IMR-90 (cell line): ENCODE measurements around the gene S100A5. TPM values are rescaled to one million over a fixed set of nuclear protein-coding genes. Genes with fewer than 3 reads are reported as not detected.

Experiments used
- ATAC-seq: fragments of 200-7000 bp; cut with Tn5 transposase; 2 replicates; pipeline ENCODE4 v1.9.1; 2020; ENCODE audit warnings: low read depth, mild to moderate bottlenecking, moderate library complexity
- BruUV-seq: library from RNA; stranded (reverse); fragments of 400-500 nt; replicated peaks from 2 replicates; lab custom pipeline; 2021; lab: Mats Ljungman, UMichigan
- CTCF ChIA-PET: fragments of 300-600 bp; formaldehyde crosslinking; extraction: SDS; loops from one replicate; lab custom pipeline; 2021; ENCODE audit warnings: antibody characterized with exemption; lab: Yijun Ruan, JAX
- POLR2A ChIA-PET: fragments of 300-600 bp; sonication (Branson Sonifier 250); formaldehyde crosslinking; loops from one replicate; lab custom pipeline; 2022; ENCODE audit warnings: antibody characterized with exemption; ENCODE audit not compliant: unreplicated experiment; lab: Charles Lee
- DNase-seq: peaks from one replicate; pipeline ENCODE4 v3.0.0; 2013
- H2AFZ ChIP-seq: replicated peaks from 2 replicates; pipeline ENCODE3; 2013; ENCODE audit warnings: low read length, mild to moderate bottlenecking; ENCODE audit not compliant: poor library complexity
- H2AK5ac ChIP-seq: 2 replicates; pipeline ENCODE4 v1.6.1; 2013; ENCODE audit warnings: low read depth, low read length, inconsistent platforms
- H2AK9ac ChIP-seq: replicated peaks from 2 replicates; pipeline ENCODE3; 2013; ENCODE audit warnings: mild to moderate bottlenecking, low read depth, low read length, moderate library complexity; ENCODE audit not compliant: poor library complexity
- H2BK120ac ChIP-seq: 2 replicates; pipeline ENCODE4 v1.6.1; 2013; ENCODE audit warnings: low read depth, low read length, inconsistent platforms
- H2BK15ac ChIP-seq: 3 replicates; pipeline ENCODE4 v1.6.1; 2013; ENCODE audit warnings: low read depth, low read length, inconsistent platforms
- H2BK20ac ChIP-seq: 2 replicates; pipeline ENCODE4 v1.6.1; 2013; ENCODE audit warnings: low read depth, mild to moderate bottlenecking, inconsistent platforms, low read length, moderate library complexity
- H2BK5ac ChIP-seq: 2 replicates; pipeline ENCODE4 v1.6.1; 2013; ENCODE audit warnings: mild to moderate bottlenecking, low read depth, low read length, inconsistent platforms; ENCODE audit not compliant: poor library complexity, severe bottlenecking
- H3K14ac ChIP-seq: replicated peaks from 2 replicates; pipeline ENCODE4 v1.6.1; 2013; ENCODE audit warnings: low read depth, low read length, inconsistent platforms
- H3K18ac ChIP-seq: 2 replicates; pipeline ENCODE4 v1.6.1; 2013; ENCODE audit warnings: low read depth, low read length, control low read depth
- H3K23ac ChIP-seq: 2 replicates; pipeline ENCODE4 v1.6.1; 2013; ENCODE audit warnings: low read depth, low read length, inconsistent platforms
- H3K27ac ChIP-seq: 2 replicates; pipeline ENCODE4 v1.5.1; 2013; ENCODE audit warnings: mild to moderate bottlenecking, control low read depth, low read length; ENCODE audit not compliant: insufficient read depth
- H3K27me3 ChIP-seq: 2 replicates; pipeline ENCODE4 v1.6.1; 2013; ENCODE audit warnings: low read length; ENCODE audit not compliant: control insufficient read depth, insufficient read depth
- H3K36me3 ChIP-seq: 2 replicates; pipeline ENCODE4 v1.6.1; 2013; ENCODE audit warnings: low read length, mixed read lengths; ENCODE audit not compliant: control insufficient read depth, insufficient read depth
- H3K4ac ChIP-seq: 2 replicates; pipeline ENCODE4 v1.6.1; 2013; ENCODE audit warnings: low read depth, low read length, inconsistent platforms
- H3K4me1 ChIP-seq: 2 replicates; pipeline ENCODE4 v1.6.1; 2013; ENCODE audit warnings: low read length, mixed read lengths; ENCODE audit not compliant: control insufficient read depth, insufficient read depth
- H3K4me2 ChIP-seq: 2 replicates; pipeline ENCODE4 v1.6.1; 2013; ENCODE audit warnings: low read depth, mild to moderate bottlenecking, control low read depth, low read length, moderate library complexity
- H3K4me3 ChIP-seq: 2 replicates; pipeline ENCODE4 v1.5.1; 2013; ENCODE audit warnings: low read depth, mild to moderate bottlenecking, control low read depth, low read length, moderate library complexity; ENCODE audit not compliant: insufficient read depth
- H3K56ac ChIP-seq: 2 replicates; pipeline ENCODE4 v1.6.1; 2013; ENCODE audit warnings: low read length, inconsistent platforms; ENCODE audit not compliant: insufficient read depth; ENCODE audit errors: extremely low read depth
- H3K79me1 ChIP-seq, 2 experiments: 2 replicates each; pipeline ENCODE4 v1.6.1; 2013; ENCODE audit warnings: low read length in 2 of 2, inconsistent platforms in 1 of 2, low read depth in 1 of 2
- H3K9ac ChIP-seq: 2 replicates; pipeline ENCODE4 v1.6.1; 2013; ENCODE audit warnings: low read depth, low read length, control low read depth
- H3K9me1 ChIP-seq: 2 replicates; pipeline ENCODE4 v1.6.1; 2013; ENCODE audit warnings: low read length, inconsistent platforms; ENCODE audit not compliant: insufficient read depth
- H3K9me3 ChIP-seq: 2 replicates; pipeline ENCODE4 v1.6.1; 2013; ENCODE audit warnings: low read length; ENCODE audit not compliant: control insufficient read depth, insufficient read depth
- H4K20me1 ChIP-seq: 2 replicates; pipeline ENCODE4 v1.6.1; 2013; ENCODE audit warnings: low read length, inconsistent platforms; ENCODE audit not compliant: insufficient read depth
- H4K5ac ChIP-seq: 2 replicates; pipeline ENCODE4 v1.6.1; 2013; ENCODE audit warnings: mild to moderate bottlenecking, low read depth, low read length, control low read depth
- H4K8ac ChIP-seq, 2 experiments: 2 replicates each; pipeline ENCODE4 v1.6.1; 2013; ENCODE audit warnings: low read depth in 2 of 2, low read length in 2 of 2, control low read depth in 1 of 2, inconsistent platforms in 1 of 2
- H4K91ac ChIP-seq: 2 replicates; pipeline ENCODE4 v1.6.1; 2013; ENCODE audit warnings: low read depth, low read length, inconsistent platforms; ENCODE audit not compliant: insufficient read depth
- RAD21 ChIP-seq: IDR thresholded peaks from 2 replicates; pipeline ENCODE4 v1.6.1; 2012; ENCODE audit warnings: low read length, improper control_type of control experiment
- SMC3 ChIP-seq: fragments of 150-350 bp; IDR thresholded peaks from 2 replicates; pipeline ENCODE4 v1.6.1; 2016; ENCODE audit warnings: low read depth, mild to moderate bottlenecking, antibody characterized with exemption, low read length, moderate library complexity
- WGBS, 2 experiments: methylation state at CpG; one replicate each; pipeline versions ENCODE4 v1.1.5 to v1.1.7; 2013; ENCODE audit warnings: missing lambda C conversion rate in 2 of 2; ENCODE audit not compliant: insufficient read length in 1 of 2; ENCODE audit errors: extremely low coverage in 2 of 2; 5-methylcytosine and 5-hydroxymethylcytosine counted together
- dilution Hi-C: fragments of 300-500 bp; cut with HindIII; formaldehyde crosslinking; loops from one replicate; pipeline ENCODE4 v1.14.3; 2018; ENCODE audit warnings: low sequenced_read_pairs; ENCODE audit not compliant: unreplicated experiment
- in situ Hi-C: fragments of 300-500 bp; cut with MboI; formaldehyde crosslinking; loops from 3 replicates; pipeline ENCODE4 v1.14.3; 2019; ENCODE audit warnings: low sequenced_read_pairs, inconsistent platforms, mixed read lengths
- intact Hi-C: fragments of 100-400 bp; cut with micrococcal nuclease; formaldehyde crosslinking; loops from 2 replicates; pipeline ENCODE4 v1.10.0; 2022
- polyA plus RNA-seq, 3 experiments: library from polyadenylated mRNA; depleted of rRNA; stranded (reverse); fragments of >200 nt; gene quantifications; 2 replicates each; pipeline ENCODE4 v1.2.3, GENCODE V29; 2012; ENCODE audit warnings: low replicate concordance in 1 of 3
- total RNA-seq: library from RNA; depleted of rRNA; stranded (reverse); fragments of >200 nt; gene quantifications from 2 replicates; pipeline ENCODE4 v1.2.3, GENCODE V29; 2012

Gene S100A5
- total and polyA plus RNA-seq, 2 of the 4 experiments (the other 2 are of a cell fraction), result 0.27 TPM; not detected in 1

DNA sequence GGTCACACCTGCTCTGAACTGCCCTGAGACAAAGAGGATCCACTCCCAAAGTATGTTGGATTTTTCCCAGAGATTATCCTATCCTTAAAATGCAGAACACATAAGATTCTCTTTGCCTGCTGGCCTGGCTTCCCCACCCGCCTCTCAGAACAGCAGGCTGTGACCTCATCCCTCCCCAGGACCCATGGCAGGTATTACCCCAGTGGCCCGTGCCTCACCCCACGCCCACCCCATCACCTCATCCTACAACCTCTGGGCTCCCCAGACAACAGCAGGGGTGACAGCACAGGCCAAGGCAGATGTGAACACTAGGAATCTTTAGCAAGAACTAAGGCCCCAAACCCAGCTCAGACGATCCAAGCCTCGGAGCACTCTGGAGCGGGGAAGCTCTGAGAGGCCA lies 45.2 kb downstream of the S100A5 start:
- intact Hi-C loops, result loop anchor here (1.0 kb wide), 2 partner anchors 95 to 143 kb away; no protein-coding TSS in a partner anchor

More for the DNA sequence above, 45.2 kb downstream of the S100A5 start:
- CTCF ChIA-PET, result interaction anchor here (0.6 to 3.4 kb wide), 12 partner anchors 10 to 150 kb away, joined by 3 to 41 read pairs (median 5); partner anchors contain the start of gene S100A9
- no peak for TF ChIP-seq SMC3
- TF ChIP-seq RAD21, result no peak
- BruUV-seq, result no TSS peak
- Histone ChIP-seq H3K4me2 (no peak overlapping the region), H3K4ac (no peak overlapping the region), H3K56ac (no peak overlapping the region), H3K27me3 (peaks cover 16% of the 10 kb centered on the region), H3K18ac (no peak overlapping the region), H2BK20ac (no peak overlapping the region), H3K9me3 (no peaks in the 10 kb centered on the region), H3K23ac (no peak overlapping the region), H4K91ac (no peak overlapping the region), H2AK9ac (no peak overlapping the region), H4K5ac (no peak overlapping the region), H3K14ac (no peak overlapping the region), H4K8ac (no peak overlapping the region), H4K20me1 (peaks cover under 1% of the 10 kb centered on the region), H3K9me1 (peaks cover 5% of the 10 kb centered on the region; the same call in 1 of the 2 replicates), H3K79me1 (no peaks in the 10 kb centered on the region), H3K4me1 (peaks cover 5% of the 10 kb centered on the region; the same call in 1 of the 2 replicates), H3K27ac (no peak overlapping the region), H2AK5ac (no peak overlapping the region), H2AFZ (no peak overlapping the region), H3K9ac (no peak overlapping the region), H3K36me3 (no peaks in the 10 kb centered on the region), H2BK5ac (no peak overlapping the region), H3K4me3 (no peak overlapping the region), H2BK15ac (no peak overlapping the region), H2BK120ac (no peak overlapping the region)
- in situ Hi-C loops (no loop called here), dilution Hi-C loops (no loop called here)
- POLR2A ChIA-PET, result no interaction called here
- ATAC-seq (no peak), DNase-seq (no peak)
- 29% methylated on average over 4 of the region's 6 CpGs; no CpG with 5 or more reads in 1 of the 2 experiments for WGBS, 2 experiments
